A549 (cell line): Measurements from ENCODE around the gene ZBTB16. TPM values are rescaled to one million over a fixed set of nuclear protein-coding genes. Genes with fewer than 3 reads are reported as not detected.

ENCODE experiments used
- ATAC-seq, 2 experiments: fragments of 200-7000 bp in 1 of 2; fragments of >200 bp in 1 of 2; cut with Nextera tagmentation in 1 of 2; cut with Tn5 transposase in 1 of 2; 3 replicates each; pipeline versions ENCODE4 v1.8.0 to v1.9.1; 2018 to 2020; ENCODE audit warnings: mild to moderate bottlenecking in 1 of 2, moderate library complexity in 1 of 2
- CTCF ChIA-PET: fragments of 300-600 bp; sonication (Branson Sonifier 250); formaldehyde crosslinking; extraction: SDS; loops from one replicate; lab custom pipeline; 2021; ENCODE audit warnings: antibody characterized with exemption, inconsistent platforms; lab: Yijun Ruan, JAX
- POLR2A ChIA-PET: fragments of 350-600 bp; formaldehyde crosslinking; extraction: SDS; loops from one replicate; lab custom pipeline; 2021; ENCODE audit warnings: antibody characterized with exemption, inconsistent platforms; lab: Yijun Ruan, JAX
- DNase-seq, 2 experiments: peaks; one replicate each; pipeline versions ENCODE4 v3.0.0 to v3.0.0-alpha.2; 2011 to 2016; ENCODE audit warnings: low read depth in 1 of 2, low spot score in 1 of 2
- FAIRE-seq: peaks from 2 replicates; lab custom pipeline; 2011; peaks lifted over from hg19 to GRCh38; lab: Jason Lieb, UNC
- H3K27ac ChIP-seq, 2 experiments: fragments of >200 bp; sonication (Bioruptor Twin); formaldehyde crosslinking; 3 replicates each; pipeline ENCODE4 v1.5.1; 2016 to 2017
- H3K4me1 ChIP-seq: fragments of >200 bp; sonication (Bioruptor Twin); formaldehyde crosslinking; 3 replicates; pipeline ENCODE4 v1.6.1; 2016
- H3K4me2 ChIP-seq: fragments of >200 bp; sonication (Bioruptor Twin); formaldehyde crosslinking; 3 replicates; pipeline ENCODE4 v1.6.1; 2016
- H3K4me3 ChIP-seq: fragments of >200 bp; sonication (Bioruptor Twin); formaldehyde crosslinking; 3 replicates; pipeline ENCODE4 v1.5.1; 2016
- H3K9me3 ChIP-seq: fragments of >200 bp; sonication (Bioruptor Twin); formaldehyde crosslinking; 3 replicates; pipeline ENCODE4 v1.6.1; 2016
- CEBPB ChIP-seq, 2 experiments: fragments of >200 bp in 1 of 2; sonication (Bioruptor Twin) in 1 of 2; formaldehyde crosslinking in 1 of 2; IDR thresholded peaks; 2 replicates each; pipeline ENCODE4 v1.6.1; 2012 to 2016
- EHF ChIP-seq: fragments of 250-450 bp; sonication (Bioruptor Pico); IDR thresholded peaks from 2 replicates; pipeline ENCODE4 v1.5.0; 2020; ENCODE audit warnings: mild to moderate bottlenecking
- ESRRA ChIP-seq: fragments of 150-350 bp; IDR thresholded peaks from 2 replicates; pipeline ENCODE4 v1.6.1; 2014; ENCODE audit warnings: mild to moderate bottlenecking, low read length, borderline replicate concordance
- FOSL2 ChIP-seq, 2 experiments: fragments of 450-650 bp in 1 of 2; fragments of >200 bp in 1 of 2; sonication (Bioruptor Twin) in 1 of 2; formaldehyde crosslinking; IDR thresholded peaks; 2 replicates each; pipeline versions ENCODE4 v1.5.0 to v1.6.1; 2016 to 2020; ENCODE audit warnings: mild to moderate bottlenecking in 1 of 2, moderate library complexity in 1 of 2
- GATA3 ChIP-seq: IDR thresholded peaks from 2 replicates; pipeline ENCODE4 v1.6.1; 2012; ENCODE audit warnings: borderline replicate concordance
- HOXA7 ChIP-seq: fragments of 250-450 bp; sonication (Bioruptor Pico); IDR thresholded peaks from 2 replicates; pipeline ENCODE4 v1.5.0; 2020; ENCODE audit warnings: mild to moderate bottlenecking, moderate library complexity
- HOXB13 ChIP-seq: fragments of 250-450 bp; sonication (Bioruptor Pico); IDR thresholded peaks from 2 replicates; pipeline ENCODE4 v1.5.0; 2020; ENCODE audit warnings: low read depth, mild to moderate bottlenecking, moderate library complexity
- HOXB5 ChIP-seq: fragments of 250-450 bp; sonication (Bioruptor Pico); IDR thresholded peaks from 2 replicates; pipeline ENCODE4 v1.5.0; 2020; ENCODE audit warnings: mild to moderate bottlenecking, moderate library complexity
- JUN ChIP-seq, 2 experiments: fragments of >200 bp; sonication (Bioruptor Twin); formaldehyde crosslinking; IDR thresholded peaks; 2 replicates in 1 of 2; 3 replicates in 1 of 2; pipeline ENCODE4 v1.6.1; 2016 to 2017
- KDM1A ChIP-seq: fragments of 200-600 bp; sonication (generic); IDR thresholded peaks from 2 replicates; pipeline ENCODE4 v1.6.1; 2016; ENCODE audit warnings: low read depth, mild to moderate bottlenecking
- NPAS2 ChIP-seq: fragments of 250-450 bp; sonication (Bioruptor Pico); IDR thresholded peaks from 2 replicates; pipeline ENCODE4 v1.8.0; 2022; ENCODE audit warnings: mild to moderate bottlenecking, moderate library complexity, borderline replicate concordance
- PHF8 ChIP-seq: fragments of 200-600 bp; sonication (generic); IDR thresholded peaks from 2 replicates; pipeline ENCODE4 v1.6.1; 2016; ENCODE audit warnings: low read depth, mild to moderate bottlenecking, antibody characterized with exemption, moderate library complexity, borderline replicate concordance
- POLR2AphosphoS2 ChIP-seq: conservative IDR thresholded peaks from 2 replicates; pipeline ENCODE4 v1.6.1; 2012; ENCODE audit warnings: low read length, improper control_type of control experiment, inconsistent platforms
- RFX5 ChIP-seq: fragments of 450-650 bp; IDR thresholded peaks from 2 replicates; pipeline ENCODE4 v1.7.1; 2014; ENCODE audit warnings: antibody characterized with exemption, mild to moderate bottlenecking, moderate library complexity
- RNF2 ChIP-seq: fragments of 200-600 bp; sonication (generic); IDR thresholded peaks from 2 replicates; pipeline ENCODE4 v1.6.1; 2016; ENCODE audit warnings: low read depth, mild to moderate bottlenecking, antibody characterized with exemption, moderate library complexity, borderline replicate concordance
- SREBF2 ChIP-seq: fragments of 450-650 bp; IDR thresholded peaks from 2 replicates; pipeline ENCODE4 v1.6.1; 2014; ENCODE audit warnings: mild to moderate bottlenecking, moderate library complexity
- TP53 ChIP-seq: fragments of 250-450 bp; sonication (Bioruptor Pico); IDR thresholded peaks from 2 replicates; pipeline ENCODE4 v1.5.0; 2021; ENCODE audit warnings: mild to moderate bottlenecking, moderate library complexity
- ZC3H11A ChIP-seq: fragments of 450-650 bp; IDR thresholded peaks from 2 replicates; pipeline ENCODE4 v1.6.1; 2014; ENCODE audit warnings: antibody characterized with exemption, mild to moderate bottlenecking
- ZSCAN20 ChIP-seq: fragments of 250-450 bp; sonication (Bioruptor Pico); IDR thresholded peaks from 2 replicates; pipeline ENCODE4 v1.8.0; 2022; ENCODE audit warnings: mild to moderate bottlenecking, moderate library complexity
- WGBS: methylation state at CpG from one replicate; pipeline ENCODE4 v1.1.6; 2017; ENCODE audit errors: missing lambda C conversion rate; 5-methylcytosine and 5-hydroxymethylcytosine counted together
- polyA plus RNA-seq, 4 experiments: library from polyadenylated mRNA; depleted of rRNA in 3 of 4; stranded (reverse); fragments of >200 nt; fragmentation: RNase III in 1 of 4; extraction: RNeasy Plus Mini Kit Qiagen cat#74134 plus additional on column Dnase treatment in 1 of 4; gene quantifications; 2 replicates in 3 of 4; 3 replicates in 1 of 4; pipeline ENCODE4 v1.2.3, GENCODE V29; 2011 to 2017
- TF ChIP-seq, protein P1 (sequence below): IDR thresholded peaks from 2 replicates; pipeline ENCODE4 v1.6.1; 2012; ENCODE audit warnings: low read depth, borderline replicate concordance
- TF ChIP-seq, protein P2 (sequence below): fragments of 250-450 bp; sonication (Bioruptor Pico); IDR thresholded peaks from 2 replicates; pipeline ENCODE4 v1.5.0; 2021; ENCODE audit warnings: mild to moderate bottlenecking, moderate library complexity, borderline replicate concordance
- TF ChIP-seq, protein P3 (sequence below): fragments of >200 bp; sonication (Bioruptor Twin); formaldehyde crosslinking; IDR thresholded peaks from 2 replicates; pipeline ENCODE4 v1.6.1; 2016
- TF ChIP-seq, protein P4 (sequence below): fragments of >200 bp; sonication (Bioruptor Twin); formaldehyde crosslinking; IDR thresholded peaks from 3 replicates; pipeline ENCODE4 v1.6.1; 2016

Gene ZBTB16
- polyA plus RNA-seq, 2 of the 4 experiments (the other 2 are of a cell fraction) = not detected

DNA sequence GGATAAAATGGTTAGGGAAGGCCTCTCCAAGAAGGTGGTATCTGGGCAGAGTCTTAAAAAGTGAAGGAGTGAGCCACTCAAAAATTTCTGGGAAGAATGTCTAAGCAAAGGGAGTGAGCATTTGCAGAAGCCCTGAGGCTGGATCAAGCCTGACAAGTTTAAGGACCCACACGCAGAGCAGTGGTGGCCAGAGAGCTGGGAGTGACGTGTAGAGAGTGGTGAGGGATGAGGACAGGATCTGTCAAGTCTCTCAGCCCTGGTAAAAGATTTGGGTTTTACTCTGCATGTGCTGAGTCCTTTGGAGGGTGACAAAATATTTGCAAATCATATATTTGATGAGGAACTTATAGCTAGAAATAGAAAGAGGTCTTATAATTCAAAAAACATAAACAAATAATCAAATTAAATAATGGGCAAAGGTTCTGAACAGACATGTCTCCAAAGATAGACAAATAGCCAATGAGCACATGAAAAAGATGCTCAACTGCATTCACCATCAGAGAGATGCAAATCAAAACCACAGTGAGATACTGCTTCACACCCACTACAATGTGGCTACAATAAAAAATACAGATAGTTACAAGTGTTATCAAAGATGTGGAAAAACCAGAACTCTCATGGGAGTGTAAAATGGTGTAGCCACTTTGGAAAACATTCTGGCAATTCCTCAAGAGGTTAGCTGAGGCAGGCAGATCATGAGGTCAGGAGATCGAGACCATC is 129.5 kb downstream of the ZBTB16 start:
- POLR2A ChIA-PET = no interaction called here
- FAIRE-seq = no peak
- TF ChIP-seq NPAS2 (CRISPR knock-in tag) = no peak
- no peak for TF ChIP-seq RFX5
- TF ChIP-seq, protein P1, sequence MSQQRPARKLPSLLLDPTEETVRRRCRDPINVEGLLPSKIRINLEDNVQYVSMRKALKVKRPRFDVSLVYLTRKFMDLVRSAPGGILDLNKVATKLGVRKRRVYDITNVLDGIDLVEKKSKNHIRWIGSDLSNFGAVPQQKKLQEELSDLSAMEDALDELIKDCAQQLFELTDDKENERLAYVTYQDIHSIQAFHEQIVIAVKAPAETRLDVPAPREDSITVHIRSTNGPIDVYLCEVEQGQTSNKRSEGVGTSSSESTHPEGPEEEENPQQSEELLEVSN = no peak
- no peak for TF ChIP-seq FOSL2 (IDR thresholded peaks at IDR 0.05)
- TF ChIP-seq FOSL2 (CRISPR knock-in tag; IDR thresholded peaks at IDR 0.05) = no peak
- TF ChIP-seq JUN (IDR thresholded peaks at IDR 0.05) = no peak
- TF ChIP-seq EHF (CRISPR knock-in tag) = no peak
- no peak for TF ChIP-seq GATA3
- TF ChIP-seq, protein P2, sequence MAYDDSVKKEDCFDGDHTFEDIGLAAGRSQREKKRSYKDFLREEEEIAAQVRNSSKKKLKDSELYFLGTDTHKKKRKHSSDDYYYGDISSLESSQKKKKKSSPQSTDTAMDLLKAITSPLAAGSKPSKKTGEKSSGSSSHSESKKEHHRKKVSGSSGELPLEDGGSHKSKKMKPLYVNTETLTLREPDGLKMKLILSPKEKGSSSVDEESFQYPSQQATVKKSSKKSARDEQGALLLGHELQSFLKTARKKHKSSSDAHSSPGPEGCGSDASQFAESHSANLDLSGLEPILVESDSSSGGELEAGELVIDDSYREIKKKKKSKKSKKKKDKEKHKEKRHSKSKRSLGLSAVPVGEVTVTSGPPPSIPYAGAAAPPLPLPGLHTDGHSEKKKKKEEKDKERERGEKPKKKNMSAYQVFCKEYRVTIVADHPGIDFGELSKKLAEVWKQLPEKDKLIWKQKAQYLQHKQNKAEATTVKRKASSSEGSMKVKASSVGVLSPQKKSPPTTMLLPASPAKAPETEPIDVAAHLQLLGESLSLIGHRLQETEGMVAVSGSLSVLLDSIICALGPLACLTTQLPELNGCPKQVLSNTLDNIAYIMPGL (CRISPR knock-in tag) = no peak
- TF ChIP-seq KDM1A = no peak
- TF ChIP-seq, protein P3, sequence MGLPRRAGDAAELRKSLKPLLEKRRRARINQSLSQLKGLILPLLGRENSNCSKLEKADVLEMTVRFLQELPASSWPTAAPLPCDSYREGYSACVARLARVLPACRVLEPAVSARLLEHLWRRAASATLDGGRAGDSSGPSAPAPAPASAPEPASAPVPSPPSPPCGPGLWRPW = no peak
- TF ChIP-seq HOXB5 (CRISPR knock-in tag) = no peak
- TF ChIP-seq, protein P4, sequence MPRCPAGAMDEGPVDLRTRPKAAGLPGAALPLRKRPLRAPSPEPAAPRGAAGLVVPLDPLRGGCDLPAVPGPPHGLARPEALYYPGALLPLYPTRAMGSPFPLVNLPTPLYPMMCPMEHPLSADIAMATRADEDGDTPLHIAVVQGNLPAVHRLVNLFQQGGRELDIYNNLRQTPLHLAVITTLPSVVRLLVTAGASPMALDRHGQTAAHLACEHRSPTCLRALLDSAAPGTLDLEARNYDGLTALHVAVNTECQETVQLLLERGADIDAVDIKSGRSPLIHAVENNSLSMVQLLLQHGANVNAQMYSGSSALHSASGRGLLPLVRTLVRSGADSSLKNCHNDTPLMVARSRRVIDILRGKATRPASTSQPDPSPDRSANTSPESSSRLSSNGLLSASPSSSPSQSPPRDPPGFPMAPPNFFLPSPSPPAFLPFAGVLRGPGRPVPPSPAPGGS = no peak
- TF ChIP-seq HOXB13 (CRISPR knock-in tag) = no peak
- no peak for TF ChIP-seq SREBF2
- no peak for TF ChIP-seq CEBPB (IDR thresholded peaks at IDR 0.05)
- no peak for TF ChIP-seq ZSCAN20 (CRISPR knock-in tag)
- TF ChIP-seq ESRRA = no peak
- TF ChIP-seq PHF8 = no peak
- CTCF ChIA-PET = no interaction called here
- Histone ChIP-seq H3K4me2 (no peak overlapping the region), H3K4me1 (no peaks in the 10 kb centered on the region), H3K27ac (no peak overlapping the region), H3K4me3 (no peak overlapping the region), H3K9me3 (no peaks in the 10 kb centered on the region; the same call in 2 of the 3 replicates)
- ATAC-seq = no peak
- 14% methylated on average over 3 of the region's 3 CpGs for WGBS
- no peak for DNase-seq

DNA sequence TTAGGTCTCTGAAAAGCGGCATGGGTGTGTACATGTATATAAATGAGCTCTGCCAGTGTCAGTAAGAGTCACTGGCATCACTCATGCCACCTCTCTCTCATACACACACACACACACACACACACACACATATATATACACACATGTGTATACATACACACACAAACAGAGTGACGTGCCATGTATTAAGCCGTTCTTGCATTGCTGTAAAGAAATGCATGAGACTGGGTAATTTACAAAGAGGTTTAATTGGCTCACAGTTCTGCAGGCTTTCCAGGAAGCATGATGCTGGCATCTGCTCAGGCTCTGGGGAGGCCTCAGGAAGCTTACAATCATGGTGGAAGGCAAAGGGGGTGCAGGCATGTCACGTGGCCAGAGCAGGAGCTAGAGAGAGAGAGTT is 131.1 kb downstream of the ZBTB16 start:
- ChIA-PET CTCF (interaction anchor here (1.6 kb wide), 1 partner anchor 10 kb away, joined by 4 read pairs; no protein-coding TSS in a partner anchor), POLR2A (no interaction called here)

More for the DNA sequence above, 131.1 kb downstream of the ZBTB16 start:
- no peak overlapping the region for H3K27ac ChIP-seq
- H3K4me3 ChIP-seq = no peak overlapping the region
- DNase-seq = no peak
- ATAC-seq = no peak
- WGBS = 8% methylated on average over 3 of the region's 4 CpGs
- no peaks in the 10 kb centered on the region for H3K4me1 ChIP-seq
- no peak for FAIRE-seq
- no peaks in the 10 kb centered on the region; the same call in 2 of the 3 replicates for H3K9me3 ChIP-seq
- H3K4me2 ChIP-seq = no peak overlapping the region
- TF ChIP-seq HOXA7 (no peak), HOXB5 (CRISPR knock-in tag) (no peak), TP53 (no peak), RNF2 (no peak), POLR2AphosphoS2 (no peak), ZC3H11A (no peak), PHF8 (no peak)
- TF ChIP-seq, protein P1 = no peak
